MCF 10A (cell line): ENCODE measurements around the gene TLK1. TPM values are rescaled to one million over a fixed set of nuclear protein-coding genes. Genes with fewer than 3 reads are reported as not detected.
"Not testable (repeated sequence)": the region's sequence is repeated elsewhere in the genome, so short reads cannot be mapped to it uniquely, and the experiment has no call there.

ENCODE experiments used
- BruUV-seq: library from RNA; stranded (reverse); fragments of 400-500 nt; replicated peaks from 2 replicates; lab custom pipeline; 2021; lab: Mats Ljungman, UMichigan
- CTCF ChIA-PET: fragments of 300-600 bp; sonication (Branson Sonifier 250); formaldehyde crosslinking; extraction: SDS; loops from one replicate; lab custom pipeline; 2021; ENCODE audit warnings: antibody characterized with exemption, inconsistent platforms; lab: Yijun Ruan, JAX
- POLR2A ChIA-PET: fragments of 300-600, 350-650 bp; sonication (Branson Sonifier 250); formaldehyde crosslinking; extraction: SDS; loops from one replicate; lab custom pipeline; 2020; ENCODE audit warnings: antibody characterized with exemption, inconsistent platforms; lab: Yijun Ruan, JAX
- DNase-seq: peaks from one replicate; pipeline ENCODE4 v3.0.0-alpha.2; 2018; ENCODE audit not compliant: unreplicated experiment
- H3K27ac Mint-ChIP-seq: one replicate; pipeline ENCODE4 v1.8.0; 2022; ENCODE audit warnings: mild to moderate bottlenecking, low read depth, mixed read lengths; ENCODE audit not compliant: unreplicated experiment
- H3K27me3 Mint-ChIP-seq: one replicate; pipeline ENCODE4 v1.8.0; 2022; ENCODE audit warnings: mixed read lengths; ENCODE audit not compliant: insufficient read depth, unreplicated experiment
- H3K36me3 Mint-ChIP-seq: one replicate; pipeline ENCODE4 v1.8.0; 2022; ENCODE audit warnings: mild to moderate bottlenecking, moderate library complexity, mixed read lengths; ENCODE audit not compliant: insufficient read depth, unreplicated experiment
- H3K4me1 Mint-ChIP-seq: one replicate; pipeline ENCODE4 v1.8.0; 2022; ENCODE audit warnings: mixed read lengths; ENCODE audit not compliant: insufficient read depth, unreplicated experiment
- H3K4me3 Mint-ChIP-seq: one replicate; pipeline ENCODE4 v1.8.0; 2022; ENCODE audit warnings: mild to moderate bottlenecking, moderate library complexity, mixed read lengths; ENCODE audit not compliant: unreplicated experiment
- H3K9me3 Mint-ChIP-seq: one replicate; pipeline ENCODE4 v1.8.0; 2022; ENCODE audit warnings: mixed read lengths; ENCODE audit not compliant: unreplicated experiment
- CTCF ChIP-seq: fragments of 200-600 bp; IDR thresholded peaks from one replicate; pipeline ENCODE4 v1.8.0; 2022; ENCODE audit warnings: antibody characterized with exemption, mild to moderate bottlenecking; ENCODE audit not compliant: unreplicated experiment
- intact Hi-C: fragments of 100-400 bp; cut with micrococcal nuclease; formaldehyde crosslinking; loops from 2 replicates; pipeline ENCODE4 v1.14.1; 2022
- total RNA-seq: library from RNA; stranded (reverse); gene quantifications from 2 replicates; pipeline ENCODE4 v1.2.3, GENCODE V29; 2022

The TLK1 gene
- total RNA-seq, 1 experiment from 2014 or later, result 60.6 TPM

GRCh38 chr2:171098607-171099006, 62.1 kb downstream of the TLK1 start:
- intact Hi-C loops, result no loop called here
- no peak overlapping the region for H3K27ac Mint-ChIP-seq
- no peak overlapping the region for H3K4me3 Mint-ChIP-seq
- H3K27me3 Mint-ChIP-seq, result no peaks in the 10 kb centered on the region
- ChIA-PET CTCF (interaction anchor here (0.6 to 1.4 kb wide), 2 partner anchors 10 to 12 kb away, joined by 3 to 7 read pairs; no protein-coding TSS in a partner anchor), POLR2A (interaction anchor here (0.6 kb wide), 1 partner anchor 19 kb away, joined by 3 read pairs; no protein-coding TSS in a partner anchor)
- H3K36me3 Mint-ChIP-seq, result peaks cover 12% of the 10 kb centered on the region
- H3K4me1 Mint-ChIP-seq, result peaks cover 10% of the 10 kb centered on the region
- no TSS peak for BruUV-seq
- TF ChIP-seq CTCF, result no peak
- no peak for DNase-seq
- H3K9me3 Mint-ChIP-seq, result no peaks in the 10 kb centered on the region

DNA sequence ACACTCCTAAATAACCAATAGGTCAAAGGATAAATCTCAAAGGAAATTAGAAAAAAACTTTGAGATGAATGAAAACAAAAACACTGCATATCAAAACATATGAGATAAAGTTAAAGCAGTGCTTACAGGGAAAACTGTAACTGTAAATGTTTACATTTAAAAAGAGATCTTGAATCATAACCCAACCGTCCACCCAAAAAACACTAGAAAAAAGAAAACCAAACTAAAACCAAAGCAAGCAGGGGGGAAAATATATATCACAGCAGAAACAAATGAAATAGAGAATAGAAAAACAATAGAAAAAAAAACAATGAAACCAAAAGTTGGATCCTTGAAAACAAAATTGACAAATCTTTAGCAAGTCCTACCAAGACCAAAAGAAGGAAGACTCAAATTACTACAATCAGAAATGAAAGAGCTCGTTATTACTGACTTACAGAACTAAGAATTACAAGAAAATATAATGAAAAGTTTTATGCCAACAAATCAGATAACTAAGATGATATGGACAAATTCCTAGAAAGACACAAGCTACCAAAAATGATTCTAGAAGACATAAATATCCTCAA, 65.6 kb downstream of the TLK1 start:
- ChIA-PET CTCF (interaction anchor here (0.6 to 0.7 kb wide), 3 partner anchors 56 to 172 kb away, joined by 3 to 4 read pairs (median 3); no protein-coding TSS in a partner anchor), POLR2A (interaction anchor here (1.0 to 1.2 kb wide), 2 partner anchors 10 to 13 kb away, joined by 3 read pairs; no protein-coding TSS in a partner anchor)
- BruUV-seq, result no TSS peak
- Mint-ChIP-seq H3K27me3 (no peaks in the 10 kb centered on the region), H3K4me1 (peaks cover 17% of the 10 kb centered on the region), H3K9me3 (no peaks in the 10 kb centered on the region), H3K4me3 (no peak overlapping the region), H3K27ac (no peak overlapping the region), H3K36me3 (peaks cover 7% of the 10 kb centered on the region)
- DNase-seq, result no peak
- TF ChIP-seq CTCF, result no peak
- intact Hi-C loops, result no loop called here

GRCh38 chr2:171091517-171091916, 69.2 kb downstream of the TLK1 start:
- peaks cover 16% of the 10 kb centered on the region for H3K36me3 Mint-ChIP-seq
- CTCF ChIA-PET, DNase-seq, H3K27ac Mint-ChIP-seq, H3K27me3 Mint-ChIP-seq, H3K4me3 Mint-ChIP-seq, H3K9me3 Mint-ChIP-seq, intact Hi-C loops, BruUV-seq: not testable (repeated sequence)
- peaks cover 29% of the 10 kb centered on the region for H3K4me1 Mint-ChIP-seq
- POLR2A ChIA-PET, result interaction anchor here (1.3 kb wide), 1 partner anchor 35 kb away, joined by 4 read pairs; no protein-coding TSS in a partner anchor

GRCh38 chr2:171089489-171089888, 71.2 kb downstream of the TLK1 start:
- CTCF ChIA-PET, result no interaction called here
- intact Hi-C loops, result no loop called here
- Mint-ChIP-seq H3K27me3 (no peaks in the 10 kb centered on the region), H3K36me3 (peaks cover 16% of the 10 kb centered on the region), H3K4me3 (no peak overlapping the region), H3K9me3 (no peaks in the 10 kb centered on the region), H3K27ac (no peak overlapping the region), H3K4me1 (peaks cover 25% of the 10 kb centered on the region)
- BruUV-seq, result no TSS peak
- TF ChIP-seq CTCF, result no peak
- DNase-seq, result no peak
- POLR2A ChIA-PET, result interaction anchor here (1.6 kb wide), 1 partner anchor 15 kb away, joined by 3 read pairs; no protein-coding TSS in a partner anchor
